H1 (cell line): ENCODE measurements around the gene SLC23A3. TPM values are rescaled to one million over a fixed set of nuclear protein-coding genes. Genes with fewer than 3 reads are reported as not detected.
"Not testable (repeated sequence)": the region's sequence is repeated elsewhere in the genome, so short reads cannot be mapped to it uniquely, and the experiment has no call there.

Experiments
- CTCF ChIA-PET: fragments of 300-600 bp; sonication (Branson Sonifier 250); formaldehyde crosslinking; loops from one replicate; lab custom pipeline; 2021; ENCODE audit not compliant: partially characterized antibody; lab: Charles Lee
- POLR2A ChIA-PET: fragments of 300-600 bp; sonication (Branson Sonifier 250); formaldehyde crosslinking; loops from one replicate; lab custom pipeline; 2021; ENCODE audit warnings: inconsistent platforms; ENCODE audit not compliant: partially characterized antibody; lab: Charles Lee
- DNase-seq, 2 experiments: peaks; one replicate each; pipeline versions ENCODE4 v3.0.0 to v3.0.0-alpha.2; 2010 to 2022; ENCODE audit warnings: low spot score in 2 of 2, low read depth in 1 of 2, mixed read lengths in 1 of 2
- FAIRE-seq: peaks from 2 replicates; lab custom pipeline; 2011; peaks lifted over from hg19 to GRCh38; lab: Jason Lieb, UNC
- H2AFZ ChIP-seq: 2 replicates; pipeline ENCODE4 v1.8.1; 2012; ENCODE audit warnings: low read length, inconsistent platforms
- H2AK5ac ChIP-seq: 2 replicates; pipeline ENCODE4 v1.6.1; 2013; ENCODE audit warnings: low read depth, low read length
- H2BK120ac ChIP-seq: replicated peaks from 2 replicates; pipeline ENCODE3; 2013; ENCODE audit warnings: low read depth, low read length, inconsistent platforms
- H2BK12ac ChIP-seq: 2 replicates; pipeline ENCODE4 v1.6.1; 2013; ENCODE audit warnings: low read depth, low read length
- H2BK15ac ChIP-seq: 2 replicates; pipeline ENCODE4 v1.6.1; 2013; ENCODE audit warnings: low read length
- H2BK20ac ChIP-seq: 2 replicates; pipeline ENCODE4 v1.6.1; 2013; ENCODE audit warnings: low read length
- H2BK5ac ChIP-seq: 2 replicates; pipeline ENCODE4 v1.6.1; 2013; ENCODE audit warnings: low read depth, low read length
- H3K14ac ChIP-seq: 2 replicates; pipeline ENCODE4 v1.6.1; 2013; ENCODE audit warnings: inconsistent platforms; ENCODE audit not compliant: insufficient read length
- H3K18ac ChIP-seq: 2 replicates; pipeline ENCODE4 v1.6.1; 2013; ENCODE audit warnings: low read length; ENCODE audit errors: extremely low read depth
- H3K23ac ChIP-seq: 2 replicates; pipeline ENCODE4 v1.6.1; 2013; ENCODE audit warnings: inconsistent platforms; ENCODE audit not compliant: insufficient read length
- H3K23me2 ChIP-seq: 2 replicates; pipeline ENCODE4 v1.6.1; 2013; ENCODE audit warnings: low read depth, low read length
- H3K27ac ChIP-seq: 2 replicates; pipeline ENCODE4 v1.6.1; 2011; ENCODE audit warnings: low read depth, low read length, inconsistent platforms
- H3K27me3 ChIP-seq, 4 experiments: replicated peaks in 1 of 4; 1 replicate in 1 of 4; 2 replicates in 3 of 4; pipeline versions ENCODE4 v1.6.1 to v1.8.1; 2011 to 2013; ENCODE audit warnings: low read length in 3 of 4, mild to moderate bottlenecking in 3 of 4, inconsistent platforms in 2 of 4, mixed read lengths in 2 of 4, moderate library complexity in 1 of 4; ENCODE audit not compliant: control insufficient read depth in 3 of 4, insufficient read depth in 3 of 4; ENCODE audit errors: extremely low read depth in 1 of 4
- H3K36me3 ChIP-seq, 4 experiments: 2 replicates each; pipeline versions ENCODE4 v1.6.1 to v1.8.1; 2011 to 2013; ENCODE audit warnings: mild to moderate bottlenecking in 4 of 4, low read length in 3 of 4, moderate library complexity in 2 of 4, control low read depth in 1 of 4, inconsistent platforms in 1 of 4; ENCODE audit not compliant: insufficient read depth in 4 of 4, control insufficient read depth in 2 of 4
- H3K4ac ChIP-seq: replicated peaks from 2 replicates; pipeline ENCODE3; 2013; ENCODE audit warnings: low read length, low read depth, mixed read lengths, inconsistent platforms; ENCODE audit not compliant: insufficient read length
- H3K4me1 ChIP-seq, 4 experiments: replicated peaks in 1 of 4; 1 replicate in 1 of 4; 2 replicates in 3 of 4; pipeline versions ENCODE4 v1.6.1 to v1.8.1; 2011 to 2013; ENCODE audit warnings: low read length in 3 of 4, inconsistent platforms in 2 of 4, mixed read lengths in 1 of 4; ENCODE audit not compliant: insufficient read depth in 4 of 4, control insufficient read depth in 3 of 4
- H3K4me2 ChIP-seq, 2 experiments: 2 replicates each; pipeline versions ENCODE4 v1.6.1 to v1.8.1; 2011 to 2013; ENCODE audit warnings: low read depth in 2 of 2, low read length in 2 of 2, control low read depth in 1 of 2, inconsistent platforms in 1 of 2, mild to moderate bottlenecking in 1 of 2; ENCODE audit not compliant: insufficient read depth in 1 of 2
- H3K4me3 ChIP-seq, 4 experiments: fragments of 200-600, 300-600 bp in 1 of 4; sonication (generic), shearing (Covaris generic), sonication (Bioruptor Twin) in 1 of 4; 2 replicates each; pipeline versions ENCODE4 v1.5.1 to v1.8.1; 2011 to 2016; ENCODE audit warnings: low read length in 4 of 4, low read depth in 3 of 4, control low read depth in 2 of 4, inconsistent platforms in 2 of 4, mild to moderate bottlenecking in 2 of 4, mixed read lengths in 1 of 4, moderate library complexity in 1 of 4; ENCODE audit not compliant: insufficient read depth in 2 of 4; ENCODE audit errors: extremely low read depth in 1 of 4
- H3K56ac ChIP-seq: replicated peaks from 2 replicates; pipeline ENCODE3; 2013; ENCODE audit warnings: low read depth, mild to moderate bottlenecking, mixed read lengths, low read length, inconsistent platforms; ENCODE audit not compliant: insufficient read length
- H3K79me1 ChIP-seq: 2 replicates; pipeline ENCODE4 v1.6.1; 2013; ENCODE audit warnings: low read depth, low read length, control low read depth
- H3K79me2 ChIP-seq, 2 experiments: 2 replicates each; pipeline versions ENCODE4 v1.6.1 to v1.8.1; 2012 to 2013; ENCODE audit warnings: low read length in 2 of 2, mild to moderate bottlenecking in 2 of 2, inconsistent platforms in 1 of 2; ENCODE audit not compliant: insufficient read depth in 2 of 2, control insufficient read depth in 1 of 2
- H3K9ac ChIP-seq, 4 experiments: replicated peaks in 1 of 4; 1 replicate in 1 of 4; 2 replicates in 3 of 4; pipeline versions ENCODE4 v1.6.1 to v1.8.1; 2011 to 2013; ENCODE audit warnings: low read depth in 3 of 4, low read length in 3 of 4, control low read depth in 2 of 4, mild to moderate bottlenecking in 2 of 4, moderate library complexity in 2 of 4, inconsistent platforms in 1 of 4; ENCODE audit errors: extremely low read depth in 1 of 4
- H3K9me3 ChIP-seq, 2 experiments: 2 replicates each; pipeline versions ENCODE4 v1.6.1 to v1.8.1; 2012 to 2013; ENCODE audit warnings: mild to moderate bottlenecking in 2 of 2, moderate library complexity in 2 of 2, control low read depth in 1 of 2, inconsistent platforms in 1 of 2, low read depth in 1 of 2, low read length in 1 of 2, mixed read lengths in 1 of 2; ENCODE audit not compliant: insufficient read depth in 2 of 2
- H4K20me1 ChIP-seq, 2 experiments: replicated peaks in 1 of 2; 2 replicates each; pipeline versions ENCODE3 to v1.8.1; 2011 to 2013; ENCODE audit warnings: inconsistent platforms in 2 of 2, low read length in 2 of 2, mild to moderate bottlenecking in 1 of 2; ENCODE audit not compliant: insufficient read depth in 2 of 2, control insufficient read depth in 1 of 2
- H4K5ac ChIP-seq: 2 replicates; pipeline ENCODE4 v1.6.1; 2013; ENCODE audit warnings: low read length, low read depth, mixed read lengths, inconsistent platforms; ENCODE audit not compliant: insufficient read length
- H4K8ac ChIP-seq: 2 replicates; pipeline ENCODE4 v1.8.0; 2013; ENCODE audit warnings: mild to moderate bottlenecking, moderate library complexity, low read length, inconsistent platforms; ENCODE audit not compliant: insufficient read depth; ENCODE audit errors: extremely low read depth
- H4K91ac ChIP-seq: replicated peaks from 2 replicates; pipeline ENCODE3; 2013; ENCODE audit warnings: low read length, mixed read lengths, inconsistent platforms; ENCODE audit not compliant: insufficient read length
- POLR2A ChIP-seq, 2 experiments: IDR thresholded peaks; 1 replicate in 1 of 2; 2 replicates in 1 of 2; pipeline ENCODE4 v1.6.1; 2011; ENCODE audit warnings: low read depth in 2 of 2, low read length in 2 of 2, mild to moderate bottlenecking in 2 of 2; ENCODE audit errors: control extremely low read depth in 1 of 2
- WGBS, 2 experiments: shearing (Covaris generic) in 1 of 2; methylation state at CpG; one replicate each; pipeline versions ENCODE4 v1.1.6 to v1.1.7; 2013 to 2015; ENCODE audit warnings: low lambda C conversion rate in 2 of 2, mixed read lengths in 2 of 2, inconsistent platforms in 1 of 2, low coverage in 1 of 2, missing lambda C conversion rate in 1 of 2; ENCODE audit not compliant: insufficient replicate concordance in 2 of 2, insufficient coverage in 1 of 2, insufficient read length in 1 of 2; ENCODE audit errors: extremely low coverage in 1 of 2, missing lambda C conversion rate in 1 of 2; 5-methylcytosine and 5-hydroxymethylcytosine counted together
- polyA plus RNA-seq, 7 experiments: library from polyadenylated mRNA; depleted of rRNA in 3 of 7; stranded (reverse) in 5 of 7; unstranded in 2 of 7; fragments of >200 nt in 5 of 7; fragments of 200-250 nt in 2 of 7; gene quantifications; 1 replicate in 5 of 7; 2 replicates in 1 of 7; 4 replicates in 1 of 7; pipeline versions ENCODE4 v1.2.1 to v1.2.3, GENCODE V29; 2011 to 2013; ENCODE audit warnings: missing spikeins in 2 of 7, mixed read lengths in 2 of 7
- total RNA-seq: library from RNA; stranded (reverse); fragmentation: NEBNext Ultra II Directional; extraction: Animal tissue kit (Norgen Biotek cat#: 25700); gene quantifications from 2 replicates; pipeline ENCODE4 v1.2.1, GENCODE V29; 2021

The SLC23A3 gene
- total and polyA plus RNA-seq, 2 of the 8 experiments (the other 6 are each of a cell fraction or from before 2014, with no cell fraction given) = 0.35 to 0.84 TPM

DNA sequence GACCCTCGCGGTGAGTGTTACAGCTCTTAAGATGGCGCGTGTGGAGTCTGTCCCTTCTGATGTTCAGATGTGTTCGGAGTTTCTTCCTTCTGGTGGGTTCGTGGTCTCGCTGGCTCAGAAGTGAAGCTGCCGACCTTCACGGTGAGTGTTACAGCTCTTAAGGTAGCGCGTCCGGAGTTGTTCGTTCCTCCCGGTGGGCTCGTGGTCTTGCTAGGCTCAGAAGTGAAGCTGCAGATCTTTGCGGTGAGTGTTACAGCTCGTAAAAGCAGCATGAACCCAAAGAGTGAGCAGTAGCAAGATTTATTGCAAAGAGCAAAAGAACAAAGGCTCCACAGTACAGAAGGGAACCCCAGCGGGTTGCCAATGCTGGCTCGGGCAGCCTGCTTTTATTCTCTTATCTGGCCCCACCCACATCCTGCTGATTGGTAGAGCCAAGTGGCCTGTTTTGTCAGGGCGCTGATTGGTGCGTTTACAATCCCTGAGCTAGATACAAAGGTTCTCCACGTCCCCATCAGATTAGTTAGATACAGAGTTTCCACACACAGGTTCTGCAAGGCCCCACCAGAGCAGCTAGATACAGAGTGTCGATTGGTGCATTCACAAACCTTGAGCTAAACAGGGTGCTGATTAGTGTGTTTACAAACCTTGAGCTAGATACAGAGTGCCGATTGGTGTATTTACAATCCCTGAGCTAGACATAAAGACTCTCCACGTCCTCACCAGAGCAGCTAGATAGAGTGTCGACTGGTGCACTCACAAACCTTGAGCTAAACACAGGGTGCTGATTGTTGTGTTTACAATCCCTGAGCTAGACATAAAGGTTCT is 30.9 kb upstream of the SLC23A3 start:
- FAIRE-seq, DNase-seq, H4K91ac ChIP-seq, H2AFZ ChIP-seq, H3K4me3 ChIP-seq, H4K20me1 ChIP-seq, H3K23ac ChIP-seq, H4K8ac ChIP-seq, H2BK120ac ChIP-seq, H3K36me3 ChIP-seq, H3K18ac ChIP-seq, H2BK5ac ChIP-seq, H3K56ac ChIP-seq, H3K79me2 ChIP-seq, H3K27me3 ChIP-seq, H3K14ac ChIP-seq, H2BK12ac ChIP-seq, H3K79me1 ChIP-seq, H3K23me2 ChIP-seq, H2AK5ac ChIP-seq, H3K9ac ChIP-seq, H2BK20ac ChIP-seq, H3K9me3 ChIP-seq, H3K4me1 ChIP-seq, H3K27ac ChIP-seq, H3K4ac ChIP-seq, H2BK15ac ChIP-seq, H4K5ac ChIP-seq, H3K4me2 ChIP-seq: not testable (repeated sequence)
- ChIA-PET POLR2A (interaction anchor here (1.1 to 2.3 kb wide), 4 partner anchors 10 to 49 kb away, joined by 3 to 6 read pairs (median 3); partner anchors contain the start of gene ABCB6), CTCF (interaction anchor here (0.7 to 3.5 kb wide), 6 partner anchors 9 to 95 kb away, joined by 3 to 9 read pairs (median 4); no protein-coding TSS in a partner anchor)
- 92% methylated on average over 24 of the region's 26 CpGs; no CpG with 5 or more reads in 1 of the 2 experiments for WGBS, 2 experiments
- peak in 1 of 2 experiments; percentile 58; a peak in 1 of 3 replicates for TF ChIP-seq POLR2A (IDR thresholded peaks at IDR 0.05; ENCODE audit: control extremely low read depth in 1 of 2, low read depth in 2 of 2, low read length in 2 of 2)
